CD4-positive, alpha-beta T cell (primary cell): ENCODE measurements around the gene EPHB1. TPM values are rescaled to one million over a fixed set of nuclear protein-coding genes. Genes with fewer than 3 reads are reported as not detected.

Experiments
- ATAC-seq: fragments of 200-7000 bp; cut with Tn5 transposase; one replicate; pipeline ENCODE4 v1.10.0; 2022; ENCODE audit warnings: mild to moderate bottlenecking; ENCODE audit not compliant: poor library complexity
- CTCF ChIA-PET: fragments of 350-600 bp; sonication (Branson Sonifier 250); formaldehyde crosslinking; loops from one replicate; lab custom pipeline; 2021; ENCODE audit warnings: antibody characterized with exemption, inconsistent platforms; lab: Charles Lee
- POLR2A ChIA-PET: fragments of 350-600 bp; sonication (Branson Sonifier 250); formaldehyde crosslinking; loops from one replicate; lab custom pipeline; 2021; ENCODE audit warnings: antibody characterized with exemption, inconsistent platforms; lab: Charles Lee
- DNase-seq, 14 experiments: peaks; one replicate each; pipeline ENCODE4 v3.0.0-alpha.2; 2013 to 2020; ENCODE audit warnings: mixed read lengths in 2 of 14
- H3K27ac ChIP-seq, 2 donors: one replicate each; pipeline versions ENCODE4 v1.5.1 to v1.7.0; 2013; ENCODE audit warnings: low read length in 2 of 2, low read depth in 1 of 2, mild to moderate bottlenecking in 1 of 2
- H3K27me3 ChIP-seq, 2 experiments: 1 replicate in 1 of 2; 2 replicates in 1 of 2; pipeline versions ENCODE4 v1.6.1 to v1.7.0; 2013; ENCODE audit warnings: low read length in 2 of 2, control low read depth in 1 of 2, mild to moderate bottlenecking in 1 of 2, moderate library complexity in 1 of 2; ENCODE audit not compliant: insufficient read depth in 2 of 2, control insufficient read depth in 1 of 2
- H3K36me3 ChIP-seq: one replicate; pipeline ENCODE4 v1.6.1; 2013; ENCODE audit warnings: low read length, control low read depth; ENCODE audit not compliant: insufficient read depth
- H3K4me1 ChIP-seq: one replicate; pipeline ENCODE4 v1.6.1; 2013; ENCODE audit warnings: low read length, control low read depth; ENCODE audit not compliant: insufficient read depth
- H3K4me3 ChIP-seq: one replicate; pipeline ENCODE4 v1.5.1; 2013; ENCODE audit warnings: mild to moderate bottlenecking, low read length, moderate library complexity
- H3K9me3 ChIP-seq, 2 experiments: 1 replicate in 1 of 2; 2 replicates in 1 of 2; pipeline versions ENCODE4 v1.6.1 to v1.7.0; 2013; ENCODE audit warnings: low read length in 2 of 2, mild to moderate bottlenecking in 2 of 2, control low read depth in 1 of 2, moderate library complexity in 1 of 2; ENCODE audit not compliant: control insufficient read depth in 1 of 2, insufficient read depth in 1 of 2
- H3K27ac Mint-ChIP-seq: one replicate; pipeline ENCODE4 v1.8.0; 2020; ENCODE audit warnings: mixed read lengths
- H3K27me3 Mint-ChIP-seq: one replicate; pipeline ENCODE4 v1.8.0; 2021; ENCODE audit warnings: mixed read lengths
- H3K36me3 Mint-ChIP-seq: one replicate; pipeline ENCODE4 v1.8.0; 2021; ENCODE audit warnings: low read depth, mixed read lengths
- H3K4me1 Mint-ChIP-seq: one replicate; pipeline ENCODE4 v1.8.0; 2021; ENCODE audit warnings: low read depth, mixed read lengths
- H3K4me3 Mint-ChIP-seq: one replicate; pipeline ENCODE4 v1.8.0; 2020; ENCODE audit warnings: mild to moderate bottlenecking, mixed read lengths
- H3K9me3 Mint-ChIP-seq: one replicate; pipeline ENCODE4 v1.8.0; 2020; ENCODE audit warnings: mixed read lengths
- intact Hi-C, 2 experiments: fragments of 100-400 bp; cut with DNase I in 1 of 2; cut with micrococcal nuclease in 1 of 2; formaldehyde crosslinking; loops; one replicate each; pipeline versions ENCODE4 v1.15.1 to v1.9.0; 2023 to 2025; cut with DNase I, micrococcal nuclease
- total RNA-seq, 174 experiments: library from RNA in 2 of 174; stranded (reverse) in 2 of 174; gene quantifications; one replicate each; pipeline ENCODE4 v1.2.3 and lab custom pipeline; 2021 to 2026
- TF ChIP-seq, protein P1 (sequence below): fragments of 200-600 bp; IDR thresholded peaks from one replicate; pipeline ENCODE4 v1.8.0; 2022; ENCODE audit warnings: antibody characterized with exemption, mild to moderate bottlenecking

Gene EPHB1
- total RNA-seq, 2 experiments from 2014 or later, result 0.08 to 0.49 TPM

DNA sequence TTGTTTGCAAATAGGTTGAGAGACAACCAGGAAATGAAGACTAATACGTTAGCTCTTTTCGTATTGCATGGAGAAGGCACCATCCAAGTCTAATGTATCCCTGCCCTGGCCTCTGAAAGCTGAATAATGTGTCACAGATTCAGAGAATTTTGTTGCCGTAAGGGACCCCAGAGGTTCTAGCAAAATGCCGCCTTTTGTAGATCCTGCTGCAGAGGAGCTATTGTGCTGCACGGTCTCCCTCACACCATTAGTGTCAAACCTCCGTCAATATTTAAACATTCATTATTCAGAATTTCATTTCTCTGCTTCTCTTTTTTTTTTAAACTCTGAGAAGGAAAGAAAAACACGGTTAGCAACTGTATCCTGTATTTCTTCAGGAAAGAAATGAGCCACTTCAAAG is 238.7 kb downstream of the EPHB1 start:
- ATAC-seq, result no peak
- CTCF ChIA-PET, result no interaction called here
- H3K27ac ChIP-seq, result no peak overlapping the region
- no peak overlapping the region for H3K4me3 ChIP-seq
- Mint-ChIP-seq H3K4me3 (no peak overlapping the region), H3K4me1 (no peaks in the 10 kb centered on the region), H3K27ac (no peak overlapping the region), H3K9me3 (no peaks in the 10 kb centered on the region), H3K36me3 (no peaks in the 10 kb centered on the region), H3K27me3 (peaks cover 29% of the 10 kb centered on the region)
- POLR2A ChIA-PET, result no interaction called here
- H3K4me1 ChIP-seq, result no peaks in the 10 kb centered on the region
- H3K9me3 ChIP-seq, result no peaks in the 10 kb centered on the region
- TF ChIP-seq, protein P1, sequence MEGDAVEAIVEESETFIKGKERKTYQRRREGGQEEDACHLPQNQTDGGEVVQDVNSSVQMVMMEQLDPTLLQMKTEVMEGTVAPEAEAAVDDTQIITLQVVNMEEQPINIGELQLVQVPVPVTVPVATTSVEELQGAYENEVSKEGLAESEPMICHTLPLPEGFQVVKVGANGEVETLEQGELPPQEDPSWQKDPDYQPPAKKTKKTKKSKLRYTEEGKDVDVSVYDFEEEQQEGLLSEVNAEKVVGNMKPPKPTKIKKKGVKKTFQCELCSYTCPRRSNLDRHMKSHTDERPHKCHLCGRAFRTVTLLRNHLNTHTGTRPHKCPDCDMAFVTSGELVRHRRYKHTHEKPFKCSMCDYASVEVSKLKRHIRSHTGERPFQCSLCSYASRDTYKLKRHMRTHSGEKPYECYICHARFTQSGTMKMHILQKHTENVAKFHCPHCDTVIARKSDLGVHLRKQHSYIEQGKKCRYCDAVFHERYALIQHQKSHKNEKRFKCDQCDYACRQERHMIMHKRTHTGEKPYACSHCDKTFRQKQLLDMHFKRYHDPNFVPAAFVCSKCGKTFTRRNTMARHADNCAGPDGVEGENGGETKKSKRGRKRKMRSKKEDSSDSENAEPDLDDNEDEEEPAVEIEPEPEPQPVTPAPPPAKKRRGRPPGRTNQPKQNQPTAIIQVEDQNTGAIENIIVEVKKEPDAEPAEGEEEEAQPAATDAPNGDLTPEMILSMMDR, result no peak
- intact Hi-C loops, result no loop called here
- H3K27me3 ChIP-seq, result peaks cover 0 to 13% of the 10 kb centered on the region in 2 experiments
- DNase-seq, result no peak
- no peaks in the 10 kb centered on the region for H3K36me3 ChIP-seq

DNA sequence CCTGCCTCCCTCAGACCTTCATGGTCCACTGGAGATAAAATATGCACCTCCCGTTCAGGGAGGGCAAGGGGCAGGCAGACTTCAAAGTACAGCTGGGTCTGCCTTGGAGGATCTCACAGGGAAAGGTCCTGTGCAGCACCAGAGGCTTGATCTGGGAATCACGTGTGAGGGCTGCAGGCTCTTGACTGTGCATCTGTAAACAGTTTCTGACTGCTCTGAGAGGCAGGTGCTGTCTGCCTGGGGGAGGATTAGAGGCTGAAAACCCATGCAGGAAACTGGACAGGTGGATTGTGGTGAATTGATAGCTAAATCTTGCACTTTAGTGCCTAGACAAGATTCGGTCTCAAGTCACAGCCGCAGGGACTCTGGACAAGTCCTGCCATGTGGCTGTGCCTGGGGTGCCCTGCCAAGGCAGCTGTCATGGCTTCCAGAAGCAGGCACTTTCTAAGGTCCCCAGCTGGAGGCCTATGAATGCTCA is 239.3 kb downstream of the EPHB1 start:
- H3K27ac ChIP-seq, result no peak overlapping the region
- H3K27me3 Mint-ChIP-seq, result peaks cover 29% of the 10 kb centered on the region

DNA sequence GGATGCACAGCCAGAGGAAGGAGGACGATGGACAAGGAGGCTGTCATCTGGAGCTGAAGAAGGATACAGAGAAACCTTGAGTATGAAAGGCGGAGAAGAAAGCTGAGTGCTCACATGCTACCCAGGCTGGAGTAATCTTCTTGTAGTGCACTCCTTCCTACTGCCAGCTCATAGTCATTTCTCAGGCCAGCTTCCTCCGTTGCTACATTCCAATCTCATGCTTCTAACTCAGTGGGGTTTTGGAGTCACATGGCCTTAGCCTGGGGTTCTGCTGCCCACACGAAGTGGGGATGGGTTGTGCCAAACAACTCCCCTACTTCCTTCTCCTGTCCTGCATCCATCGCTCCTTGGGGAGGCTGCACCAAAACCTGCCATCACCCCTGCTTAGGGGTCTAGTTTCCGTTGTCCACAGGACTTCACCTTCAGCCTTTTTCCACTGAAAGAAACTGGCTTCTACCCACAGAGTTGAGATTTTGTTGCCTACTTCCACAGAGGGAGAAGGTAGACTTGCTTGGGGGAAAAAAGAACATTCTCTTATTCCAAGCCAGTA is 239.9 kb downstream of the EPHB1 start:
- ChIA-PET POLR2A (no interaction called here), CTCF (no interaction called here)
- Histone ChIP-seq H3K36me3 (no peaks in the 10 kb centered on the region), H3K27ac (no peak overlapping the region), H3K4me3 (no peak overlapping the region), H3K27me3 (peaks cover 0 to 13% of the 10 kb centered on the region in 2 experiments), H3K4me1 (no peaks in the 10 kb centered on the region), H3K9me3 (no peaks in the 10 kb centered on the region)
- Mint-ChIP-seq H3K4me3 (no peak overlapping the region), H3K27ac (no peak overlapping the region), H3K36me3 (no peaks in the 10 kb centered on the region), H3K4me1 (no peaks in the 10 kb centered on the region), H3K27me3 (peaks cover 29% of the 10 kb centered on the region), H3K9me3 (no peaks in the 10 kb centered on the region)
- ATAC-seq, result no peak
- intact Hi-C loops, result no loop called here
- DNase-seq, result no peak
- TF ChIP-seq, protein P1, result no peak

More for the DNA sequence above, 239.3 kb downstream of the EPHB1 start:
- DNase-seq, result no peak
- no peak for ATAC-seq
- ChIA-PET POLR2A (no interaction called here), CTCF (no interaction called here)
- TF ChIP-seq, protein P1, result no peak
- Histone ChIP-seq H3K4me1 (no peaks in the 10 kb centered on the region), H3K4me3 (no peak overlapping the region), H3K9me3 (no peaks in the 10 kb centered on the region), H3K36me3 (no peaks in the 10 kb centered on the region), H3K27me3 (peaks cover 0 to 13% of the 10 kb centered on the region in 2 experiments)
- Mint-ChIP-seq H3K27ac (no peak overlapping the region), H3K4me1 (no peaks in the 10 kb centered on the region), H3K9me3 (no peaks in the 10 kb centered on the region), H3K36me3 (no peaks in the 10 kb centered on the region), H3K4me3 (no peak overlapping the region)
- intact Hi-C loops, result no loop called here
